Measurements from ENCODE around the gene OR6C74.

Gene OR6C74

DNA sequence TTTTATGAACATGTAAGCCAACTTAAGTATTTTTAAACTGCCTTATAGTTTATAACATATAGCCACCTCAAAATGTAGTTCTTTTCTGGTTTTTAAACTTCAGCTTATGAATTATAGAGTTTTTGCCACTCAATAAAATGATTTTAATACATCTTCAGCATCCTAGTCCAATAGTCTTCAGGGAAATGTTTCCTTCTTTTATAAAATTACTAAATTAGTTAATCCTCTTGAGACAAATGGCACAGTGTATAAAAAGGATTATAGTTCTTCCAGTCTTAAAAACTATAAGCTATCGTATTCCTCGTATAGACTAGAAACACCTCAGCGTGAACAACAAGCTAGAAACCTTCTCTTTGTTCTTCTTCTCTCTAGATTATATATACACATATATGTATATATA, at the start of gene OR6C74:
TSS of gene OR6C74 (plus strand) at position 301 of the 400 bp plus-strand sequence. CDS start 2,679 bp downstream, outside the sequence.
- TF ChIP-seq POLR2A (IDR thresholded peaks at IDR 0.05; ENCODE audit: low read depth, low read length), result no peak
- FAIRE-seq, result no peak
- DNase-seq (ENCODE audit: insufficient read length, low spot score), result no peak

DNA sequence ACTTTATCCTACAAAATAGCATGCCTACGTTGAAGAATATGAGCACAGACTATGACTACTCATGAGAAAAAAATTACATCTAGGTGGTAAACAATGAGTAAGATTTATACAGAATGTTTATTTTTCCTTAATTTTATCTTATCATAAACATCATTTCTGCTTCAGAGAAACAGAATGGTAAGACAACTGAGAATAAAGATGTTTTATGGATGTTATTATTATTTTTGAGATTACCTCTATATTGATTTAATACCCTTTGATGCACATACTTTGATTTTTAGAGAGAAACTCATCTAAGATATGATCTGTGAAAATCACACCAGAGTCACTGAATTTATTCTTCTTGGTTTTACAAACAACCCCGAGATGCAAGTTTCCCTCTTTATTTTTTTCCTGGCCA, 23.7 kb upstream of the OR6C74 start, which contains the start of gene OR10A7:
TSS of gene OR10A7 (plus strand) at position 301 of the 400 bp plus-strand sequence. CDS start at position 301, 0 bp downstream.
- no peak for TF ChIP-seq POLR2A (IDR thresholded peaks at IDR 0.05; ENCODE audit: low read depth, low read length)
- DNase-seq (ENCODE audit: insufficient read length, low spot score), result no peak
- no peak for FAIRE-seq

DNA sequence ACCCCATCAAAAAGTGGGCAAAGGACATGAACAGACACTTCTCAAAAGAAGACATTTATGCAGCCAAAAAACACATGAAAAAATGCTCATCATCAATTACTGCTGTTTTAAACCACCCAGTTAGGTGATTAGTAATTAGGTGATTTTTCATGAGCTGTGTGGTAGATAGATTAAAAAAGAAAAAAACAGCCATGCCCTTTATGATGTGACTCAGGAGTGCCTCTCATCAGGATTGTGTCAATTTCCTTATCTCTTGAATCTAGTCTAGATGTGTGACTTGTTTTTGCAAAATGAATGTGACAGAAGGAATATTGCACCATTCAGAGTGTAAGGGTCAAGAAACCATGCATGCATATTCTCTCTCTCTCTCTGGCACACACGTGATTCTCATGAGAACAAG, 17.9 kb upstream of the OR6C74 start:
- DNase-seq (ENCODE audit: insufficient read length, low spot score) (no peak), FAIRE-seq (no peak)
- TF ChIP-seq POLR2A (IDR thresholded peaks at IDR 0.05; ENCODE audit: low read depth, low read length), result no peak

DNA sequence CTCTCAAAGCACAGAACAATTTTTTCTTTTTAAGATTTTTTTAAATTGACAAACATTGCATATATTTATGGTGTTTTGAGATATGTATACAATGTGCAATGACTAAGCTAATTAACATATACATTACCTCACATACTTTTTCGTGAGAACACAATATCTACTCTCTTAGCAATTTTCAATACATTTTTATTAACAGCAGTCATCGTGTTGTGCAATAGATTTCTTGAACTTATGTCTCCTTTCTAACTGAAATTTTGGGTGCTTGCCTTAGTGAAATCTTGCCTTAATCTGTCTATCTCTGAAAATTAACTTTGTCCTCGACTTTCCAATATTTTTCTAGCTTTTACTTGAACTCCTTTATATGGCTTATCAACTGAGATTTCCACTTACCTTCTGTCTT, 16.8 kb upstream of the OR6C74 start:
- DNase-seq (ENCODE audit: insufficient read length, low spot score), result no peak
- TF ChIP-seq POLR2A (IDR thresholded peaks at IDR 0.05; ENCODE audit: low read depth, low read length), result no peak
- no peak for FAIRE-seq

- DNase-seq (ENCODE audit: insufficient read length, low spot score), result no peak
- no peak for FAIRE-seq
- TF ChIP-seq POLR2A (IDR thresholded peaks at IDR 0.05; ENCODE audit: low read depth, low read length), result no peak
These were observed 1.8 kb downstream of the OR6C74 start for GRCh38 chr12:55246159-55246558.

GRCh38 chr12:55250944-55251343, 6.5 kb downstream of the OR6C74 start:
- no peak for TF ChIP-seq POLR2A (IDR thresholded peaks at IDR 0.05; ENCODE audit: low read depth, low read length)
- no peak for FAIRE-seq
- no peak for DNase-seq (ENCODE audit: insufficient read length, low spot score)

DNA sequence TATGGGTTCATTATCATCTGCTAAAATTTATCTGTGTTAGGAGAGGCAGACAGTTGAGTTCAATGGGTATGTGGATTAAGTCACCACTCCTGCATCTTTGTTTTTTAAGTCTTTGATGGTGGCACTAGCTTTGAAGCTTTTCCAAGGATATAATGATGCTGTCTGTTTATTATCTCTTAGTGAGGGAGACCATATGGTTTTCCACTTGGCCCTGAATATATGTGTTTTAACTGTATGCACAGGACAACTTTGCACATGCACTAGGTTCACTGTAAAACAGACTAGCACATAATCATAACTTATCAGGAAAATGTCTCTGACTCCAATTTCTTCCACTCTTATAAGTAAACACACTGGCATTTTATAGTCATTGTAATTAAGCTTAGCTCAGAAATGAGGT, 8.9 kb downstream of the OR6C74 start:
- no peak for TF ChIP-seq POLR2A (IDR thresholded peaks at IDR 0.05; ENCODE audit: low read depth, low read length)
- FAIRE-seq, result no peak
- no peak for DNase-seq (ENCODE audit: insufficient read length, low spot score)

GRCh38 chr12:55256831-55257230, 12.4 kb downstream of the OR6C74 start:
- FAIRE-seq, result no peak
- no peak for DNase-seq (ENCODE audit: insufficient read length, low spot score)
- no peak for TF ChIP-seq POLR2A (IDR thresholded peaks at IDR 0.05; ENCODE audit: low read depth, low read length)

GRCh38 chr12:55258303-55258702, 13.9 kb downstream of the OR6C74 start:
- FAIRE-seq, result no peak
- TF ChIP-seq POLR2A (IDR thresholded peaks at IDR 0.05; ENCODE audit: low read depth, low read length), result no peak
- DNase-seq (ENCODE audit: insufficient read length, low spot score), result no peak

- FAIRE-seq (no peak), DNase-seq (ENCODE audit: insufficient read length, low spot score) (no peak)
- no peak for TF ChIP-seq POLR2A (IDR thresholded peaks at IDR 0.05; ENCODE audit: low read depth, low read length)
These were observed 36.6 kb downstream of the OR6C74 start for GRCh38 chr12:55280991-55281390.

- FAIRE-seq (no peak), DNase-seq (ENCODE audit: insufficient read length, low spot score) (no peak)
- no peak for TF ChIP-seq POLR2A (IDR thresholded peaks at IDR 0.05; ENCODE audit: low read depth, low read length)
These were observed 45.6 kb downstream of the OR6C74 start for GRCh38 chr12:55289999-55290398.

All from H54 (cell line).